ENCODE measurements around the gene AHR. TPM values are rescaled to one million over a fixed set of nuclear protein-coding genes. Genes with fewer than 3 reads are reported as not detected.

Gene AHR
- total and polyA plus RNA-seq, 2 donors (not counting 1 experiment from before 2014, with no cell fraction given), result 4.8 to 11.2 TPM

DNA sequence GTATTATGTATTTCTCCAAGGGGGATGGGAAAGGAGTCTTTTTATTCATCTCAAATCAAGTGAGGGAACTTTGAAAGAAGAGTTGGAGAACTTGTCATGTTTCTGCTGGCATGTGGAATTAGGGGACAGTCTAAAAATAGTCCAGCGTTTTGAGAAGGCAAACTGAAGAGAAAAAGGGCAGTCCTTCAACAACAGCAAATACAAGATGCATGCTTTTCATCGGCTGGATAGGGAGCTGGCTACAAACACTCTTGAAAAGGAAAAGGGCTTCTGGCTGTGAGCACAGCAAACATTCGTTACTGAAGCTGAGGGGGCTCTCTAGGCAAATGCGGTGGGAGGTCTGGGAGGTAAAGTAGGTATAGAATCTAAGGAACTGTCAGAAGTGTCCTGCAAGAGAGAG is 91.9 kb downstream of the AHR start:
- H3K9me3 ChIP-seq (ENCODE audit: control extremely low read depth in 1 of 3, control insufficient read depth in 2 of 3, insufficient read depth in 1 of 3, low read length in 2 of 3), result peaks cover 1 to 11% (median 7%) of the 10 kb centered on the region in 3 donors
- no peaks in the 10 kb centered on the region for H3K27me3 Mint-ChIP-seq
- H3K9me3 Mint-ChIP-seq (ENCODE audit: insufficient read depth), result peaks cover 7% of the 10 kb centered on the region
- no peak for DNase-seq
- ChIA-PET POLR2A (no interaction called here), CTCF (no interaction called here)
- H4K20me1 ChIP-seq (ENCODE audit: control insufficient read depth, insufficient read depth, low read length, poor library complexity, severe bottlenecking), result no peaks in the 10 kb centered on the region
- H2AFZ ChIP-seq (ENCODE audit: insufficient read depth, low read depth, low read length, poor library complexity, severe bottlenecking), result no peak overlapping the region
- H3K9ac ChIP-seq (ENCODE audit: low read length), result no peak overlapping the region
- ATAC-seq (ENCODE audit: low read depth), result no peak
- no peaks in the 10 kb centered on the region for H3K4me1 ChIP-seq (ENCODE audit: control insufficient read depth in 2 of 2, insufficient read depth in 2 of 2, low read length in 2 of 2)
- no peak overlapping the region for H3K4me2 ChIP-seq (replicated peaks; ENCODE audit: low read depth, low read length, poor library complexity, severe bottlenecking)
- no peak overlapping the region for H3K4me3 Mint-ChIP-seq
- H3K4me1 Mint-ChIP-seq, result no peaks in the 10 kb centered on the region
- no peaks in the 10 kb centered on the region for H3K36me3 ChIP-seq (replicated peaks in 1 of 2; ENCODE audit: control extremely low read depth in 1 of 2, control insufficient read depth in 1 of 2, extremely low read depth in 1 of 2, insufficient read depth in 2 of 2, low read length in 1 of 2)
- WGBS (ENCODE audit: insufficient coverage), result 88% methylated on average over 2 of the region's 4 CpGs
- H3K27me3 ChIP-seq (replicated peaks in 1 of 4; ENCODE audit: control extremely low read depth in 1 of 4, control insufficient read depth in 3 of 4, insufficient read depth in 4 of 4, low read length in 3 of 4), result peaks cover 0 to 2% (median 0%) of the 10 kb centered on the region in 4 experiments
- no peak overlapping the region for H3K27ac ChIP-seq (ENCODE audit: low read length in 2 of 2)
- H3K27ac Mint-ChIP-seq, result no peak overlapping the region
- TF ChIP-seq, protein P1, sequence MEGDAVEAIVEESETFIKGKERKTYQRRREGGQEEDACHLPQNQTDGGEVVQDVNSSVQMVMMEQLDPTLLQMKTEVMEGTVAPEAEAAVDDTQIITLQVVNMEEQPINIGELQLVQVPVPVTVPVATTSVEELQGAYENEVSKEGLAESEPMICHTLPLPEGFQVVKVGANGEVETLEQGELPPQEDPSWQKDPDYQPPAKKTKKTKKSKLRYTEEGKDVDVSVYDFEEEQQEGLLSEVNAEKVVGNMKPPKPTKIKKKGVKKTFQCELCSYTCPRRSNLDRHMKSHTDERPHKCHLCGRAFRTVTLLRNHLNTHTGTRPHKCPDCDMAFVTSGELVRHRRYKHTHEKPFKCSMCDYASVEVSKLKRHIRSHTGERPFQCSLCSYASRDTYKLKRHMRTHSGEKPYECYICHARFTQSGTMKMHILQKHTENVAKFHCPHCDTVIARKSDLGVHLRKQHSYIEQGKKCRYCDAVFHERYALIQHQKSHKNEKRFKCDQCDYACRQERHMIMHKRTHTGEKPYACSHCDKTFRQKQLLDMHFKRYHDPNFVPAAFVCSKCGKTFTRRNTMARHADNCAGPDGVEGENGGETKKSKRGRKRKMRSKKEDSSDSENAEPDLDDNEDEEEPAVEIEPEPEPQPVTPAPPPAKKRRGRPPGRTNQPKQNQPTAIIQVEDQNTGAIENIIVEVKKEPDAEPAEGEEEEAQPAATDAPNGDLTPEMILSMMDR (IDR thresholded peaks at IDR 0.05), result no peak
- TF ChIP-seq EZH2 (IDR thresholded peaks at IDR 0.05; ENCODE audit: borderline replicate concordance, insufficient read depth, low read depth, low read length, poor library complexity, severe bottlenecking), result no peak
- intact Hi-C loops (cut with micrococcal nuclease), result no loop called here
- no peaks in the 10 kb centered on the region for H3K79me2 ChIP-seq (ENCODE audit: control insufficient read depth, insufficient read depth, low read length)
- no peak overlapping the region for H3K4me3 ChIP-seq (ENCODE audit: control extremely low read depth in 1 of 5, extremely low read depth in 1 of 5, insufficient read depth in 1 of 5, low read depth in 2 of 5, low read length in 4 of 5)

DNA sequence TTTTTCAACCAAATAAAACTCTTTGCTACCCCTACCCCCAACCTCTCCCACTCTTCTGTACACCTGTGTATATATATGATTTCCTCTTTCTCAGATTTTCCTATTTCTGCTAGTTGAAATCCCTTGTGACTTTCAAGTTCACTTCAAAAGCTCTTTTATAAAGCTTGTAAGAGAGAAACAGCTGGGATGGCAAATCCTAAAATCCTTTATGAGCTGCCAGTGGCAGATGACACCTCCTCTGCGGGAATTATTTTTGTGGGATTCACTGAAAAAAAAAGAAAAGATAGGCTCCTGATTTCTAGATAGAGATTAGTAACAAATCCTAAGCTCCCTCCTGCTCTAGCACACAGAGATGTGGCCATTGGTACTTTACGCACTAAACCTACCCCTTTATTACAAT is 92.9 kb downstream of the AHR start:
- Mint-ChIP-seq H3K9me3 (ENCODE audit: insufficient read depth) (peaks cover 7% of the 10 kb centered on the region), H3K4me1 (no peaks in the 10 kb centered on the region), H3K4me3 (no peak overlapping the region), H3K27ac (no peak overlapping the region), H3K27me3 (no peaks in the 10 kb centered on the region)
- Histone ChIP-seq H3K27ac (ENCODE audit: low read length in 2 of 2) (no peak overlapping the region), H3K4me1 (ENCODE audit: control insufficient read depth in 2 of 2, insufficient read depth in 2 of 2, low read length in 2 of 2) (no peaks in the 10 kb centered on the region), H3K4me2 (replicated peaks; ENCODE audit: low read depth, low read length, poor library complexity, severe bottlenecking) (no peak overlapping the region), H3K36me3 (replicated peaks in 1 of 2; ENCODE audit: control extremely low read depth in 1 of 2, control insufficient read depth in 1 of 2, extremely low read depth in 1 of 2, insufficient read depth in 2 of 2, low read length in 1 of 2) (no peaks in the 10 kb centered on the region), H3K27me3 (replicated peaks in 1 of 4; ENCODE audit: control extremely low read depth in 1 of 4, control insufficient read depth in 3 of 4, insufficient read depth in 4 of 4, low read length in 3 of 4) (peaks cover 0 to 2% (median 0%) of the 10 kb centered on the region in 4 experiments), H3K9me3 (ENCODE audit: control extremely low read depth in 1 of 3, control insufficient read depth in 2 of 3, insufficient read depth in 1 of 3, low read length in 2 of 3) (peaks cover 1 to 11% (median 7%) of the 10 kb centered on the region in 3 donors), H3K4me3 (ENCODE audit: control extremely low read depth in 1 of 5, extremely low read depth in 1 of 5, insufficient read depth in 1 of 5, low read depth in 2 of 5, low read length in 4 of 5) (no peak overlapping the region), H3K79me2 (ENCODE audit: control insufficient read depth, insufficient read depth, low read length) (no peaks in the 10 kb centered on the region), H2AFZ (ENCODE audit: insufficient read depth, low read depth, low read length, poor library complexity, severe bottlenecking) (no peak overlapping the region), H4K20me1 (ENCODE audit: control insufficient read depth, insufficient read depth, low read length, poor library complexity, severe bottlenecking) (no peaks in the 10 kb centered on the region), H3K9ac (ENCODE audit: low read length) (no peak overlapping the region)
- 100% methylated on average over 1 of the region's 2 CpGs for WGBS (ENCODE audit: insufficient coverage)
- TF ChIP-seq, protein P1 (IDR thresholded peaks at IDR 0.05), result no peak
- TF ChIP-seq EZH2 (IDR thresholded peaks at IDR 0.05; ENCODE audit: borderline replicate concordance, insufficient read depth, low read depth, low read length, poor library complexity, severe bottlenecking), result no peak
- ChIA-PET CTCF (no interaction called here), POLR2A (no interaction called here)
- ATAC-seq (ENCODE audit: low read depth) (no peak), DNase-seq (no peak)
- intact Hi-C loops (cut with micrococcal nuclease), result no loop called here
